Caco-2 (cell line): ENCODE results near the gene VTN. TPM values are rescaled to one million over a fixed set of nuclear protein-coding genes. Genes with fewer than 3 reads are reported as not detected.

ENCODE experiments used
- BruUV-seq: library from RNA; stranded (reverse); fragments of 400-500 nt; replicated peaks from 2 replicates; lab custom pipeline; 2021; lab: Mats Ljungman, UMichigan
- CTCF ChIA-PET: fragments of 300-600 bp; sonication (Branson Sonifier 250); formaldehyde crosslinking; loops from one replicate; lab custom pipeline; 2022; ENCODE audit warnings: antibody characterized with exemption; lab: Charles Lee
- POLR2A ChIA-PET: fragments of 300-600 bp; sonication (Branson Sonifier 250); formaldehyde crosslinking; loops from one replicate; lab custom pipeline; 2022; ENCODE audit warnings: antibody characterized with exemption; lab: Charles Lee
- DNase-seq, 2 experiments: peaks; one replicate each; pipeline versions ENCODE4 v3.0.0 to v3.0.0-alpha.2; 2020 to 2022
- H3K27me3 ChIP-seq: replicated peaks from 2 replicates; pipeline ENCODE4 v1.6.0; 2011; ENCODE audit warnings: low read length; ENCODE audit not compliant: control insufficient read depth, insufficient read depth
- H3K36me3 ChIP-seq: 2 replicates; pipeline ENCODE4 v1.5.1; 2011; ENCODE audit warnings: low read length; ENCODE audit not compliant: control insufficient read depth, insufficient read depth
- H3K4me1 ChIP-seq: fragments of 250-450 bp; sonication (Bioruptor Pico); 2 replicates; pipeline ENCODE4 v1.5.1; 2020; ENCODE audit warnings: mild to moderate bottlenecking
- H3K4me3 ChIP-seq: 2 replicates; pipeline ENCODE4 v1.5.1; 2011; ENCODE audit warnings: low read depth, mild to moderate bottlenecking, control low read depth, low read length
- H3K9me3 ChIP-seq: fragments of 250-450 bp; sonication (Bioruptor Pico); 2 replicates; pipeline ENCODE4 v1.5.1; 2020; ENCODE audit warnings: mild to moderate bottlenecking, moderate library complexity
- H3K27ac Mint-ChIP-seq: one replicate; pipeline ENCODE4 v1.8.0; 2022; ENCODE audit warnings: mixed read lengths; ENCODE audit not compliant: unreplicated experiment
- H3K27me3 Mint-ChIP-seq: one replicate; pipeline ENCODE4 v1.8.0; 2022; ENCODE audit warnings: mixed read lengths; ENCODE audit not compliant: insufficient read depth, unreplicated experiment
- H3K36me3 Mint-ChIP-seq: one replicate; pipeline ENCODE4 v1.8.0; 2022; ENCODE audit warnings: mild to moderate bottlenecking, mixed read lengths; ENCODE audit not compliant: insufficient read depth, unreplicated experiment
- H3K4me1 Mint-ChIP-seq: one replicate; pipeline ENCODE4 v1.8.0; 2022; ENCODE audit warnings: low read depth, mixed read lengths; ENCODE audit not compliant: unreplicated experiment
- H3K4me3 Mint-ChIP-seq: one replicate; pipeline ENCODE4 v1.8.0; 2022; ENCODE audit warnings: mild to moderate bottlenecking, moderate library complexity, mixed read lengths; ENCODE audit not compliant: unreplicated experiment
- H3K9me3 Mint-ChIP-seq: one replicate; pipeline ENCODE4 v1.8.0; 2022; ENCODE audit warnings: mixed read lengths; ENCODE audit not compliant: unreplicated experiment
- intact Hi-C: fragments of 100-400 bp; cut with micrococcal nuclease; formaldehyde crosslinking; loops from one replicate; pipeline ENCODE4 v1.10.0; 2022; ENCODE audit not compliant: unreplicated experiment
- total RNA-seq: library from RNA; stranded (reverse); gene quantifications from 2 replicates; pipeline ENCODE4 v1.2.3, GENCODE V29; 2022
- TF ChIP-seq, protein P1 (sequence below), 2 experiments: fragments of 200-600 bp in 1 of 2; IDR thresholded peaks; 1 replicate in 1 of 2; 2 replicates in 1 of 2; pipeline versions ENCODE4 v1.5.1 to v1.8.0; 2011 to 2022; ENCODE audit warnings: antibody characterized with exemption in 1 of 2, control low read depth in 1 of 2, inconsistent platforms in 1 of 2, low read depth in 1 of 2, low read length in 1 of 2, mild to moderate bottlenecking in 1 of 2, moderate library complexity in 1 of 2; ENCODE audit not compliant: insufficient read depth in 1 of 2, severe bottlenecking in 1 of 2, unreplicated experiment in 1 of 2

Gene VTN
- total RNA-seq, 1 experiment from 2014 or later: 273 TPM

DNA sequence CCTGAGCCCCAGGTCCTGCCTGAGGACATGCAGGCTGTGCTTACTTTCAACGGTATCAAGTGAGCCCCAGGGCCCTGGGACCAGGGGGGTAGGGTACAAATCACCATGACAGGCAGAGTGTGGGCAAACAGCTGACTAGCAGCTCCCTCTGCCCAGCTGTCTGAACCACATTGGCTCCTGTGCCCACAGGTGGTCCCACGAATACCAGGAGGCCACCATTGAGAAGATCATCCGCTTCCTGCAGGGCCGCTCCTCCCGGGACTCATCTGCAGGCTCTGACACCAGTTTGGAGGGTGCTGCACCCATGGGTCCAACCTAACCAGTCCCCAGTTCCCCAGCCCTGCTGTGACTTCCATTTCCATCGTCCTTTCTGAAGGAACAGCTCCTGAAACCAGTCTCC, 25.9 kb upstream of the VTN start:
- DNase-seq: no peak
- H3K36me3 Mint-ChIP-seq: peaks cover 79% of the 10 kb centered on the region
- peaks cover 15% of the 10 kb centered on the region for H3K36me3 ChIP-seq
- H3K9me3 Mint-ChIP-seq: no peaks in the 10 kb centered on the region
- H3K27me3 Mint-ChIP-seq: no peaks in the 10 kb centered on the region
- ChIA-PET POLR2A (interaction anchor here (1.3 to 2.3 kb wide), 4 partner anchors 12 to 39 kb away, joined by 4 to 9 read pairs (median 4); partner anchors contain the start of genes POLDIP2 and VTN), CTCF (interaction anchor here (2.0 to 2.3 kb wide), 2 partner anchors 21 to 26 kb away, joined by 6 to 10 read pairs; partner anchors contain the start of gene VTN)
- TF ChIP-seq, protein P1, sequence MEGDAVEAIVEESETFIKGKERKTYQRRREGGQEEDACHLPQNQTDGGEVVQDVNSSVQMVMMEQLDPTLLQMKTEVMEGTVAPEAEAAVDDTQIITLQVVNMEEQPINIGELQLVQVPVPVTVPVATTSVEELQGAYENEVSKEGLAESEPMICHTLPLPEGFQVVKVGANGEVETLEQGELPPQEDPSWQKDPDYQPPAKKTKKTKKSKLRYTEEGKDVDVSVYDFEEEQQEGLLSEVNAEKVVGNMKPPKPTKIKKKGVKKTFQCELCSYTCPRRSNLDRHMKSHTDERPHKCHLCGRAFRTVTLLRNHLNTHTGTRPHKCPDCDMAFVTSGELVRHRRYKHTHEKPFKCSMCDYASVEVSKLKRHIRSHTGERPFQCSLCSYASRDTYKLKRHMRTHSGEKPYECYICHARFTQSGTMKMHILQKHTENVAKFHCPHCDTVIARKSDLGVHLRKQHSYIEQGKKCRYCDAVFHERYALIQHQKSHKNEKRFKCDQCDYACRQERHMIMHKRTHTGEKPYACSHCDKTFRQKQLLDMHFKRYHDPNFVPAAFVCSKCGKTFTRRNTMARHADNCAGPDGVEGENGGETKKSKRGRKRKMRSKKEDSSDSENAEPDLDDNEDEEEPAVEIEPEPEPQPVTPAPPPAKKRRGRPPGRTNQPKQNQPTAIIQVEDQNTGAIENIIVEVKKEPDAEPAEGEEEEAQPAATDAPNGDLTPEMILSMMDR (IDR thresholded peaks at IDR 0.05; ENCODE audit: insufficient read depth in 1 of 2, low read depth in 1 of 2, low read length in 1 of 2, severe bottlenecking in 1 of 2, unreplicated experiment in 1 of 2): no peak
- H3K27me3 ChIP-seq: no peaks in the 10 kb centered on the region
- intact Hi-C loops: loop anchor here (2.0 kb wide), 1 partner anchor 21 kb away; no protein-coding TSS in a partner anchor
- H3K9me3 ChIP-seq: no peaks in the 10 kb centered on the region
- H3K4me3 Mint-ChIP-seq: no peak overlapping the region
- H3K27ac Mint-ChIP-seq: peak overlapping the region; percentile 30
- peaks cover 50% of the 10 kb centered on the region for H3K4me1 Mint-ChIP-seq
- no TSS peak for BruUV-seq
- H3K4me3 ChIP-seq: no peak overlapping the region
- H3K4me1 ChIP-seq: peaks cover 73% of the 10 kb centered on the region

DNA sequence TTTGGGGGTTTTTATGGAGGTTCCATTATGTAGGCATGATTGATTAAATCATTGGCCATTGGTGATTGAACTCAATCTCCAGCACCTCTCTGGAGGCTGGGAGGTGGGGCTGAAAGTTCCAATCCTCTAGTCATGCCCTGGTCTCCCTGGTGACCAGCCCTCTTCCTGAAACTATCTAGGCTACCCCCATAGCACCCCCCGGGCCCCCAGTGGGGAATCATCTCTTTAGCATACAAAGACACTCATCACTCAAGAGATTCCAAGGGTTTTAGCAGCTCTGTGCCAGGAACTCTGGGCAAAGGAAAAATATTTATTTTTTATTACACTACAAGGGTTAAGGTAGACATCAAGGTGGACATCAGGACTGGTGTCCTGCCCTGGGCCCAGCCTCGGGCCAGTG, 25.3 kb upstream of the VTN start:
- Mint-ChIP-seq H3K4me1 (peaks cover 55% of the 10 kb centered on the region), H3K27me3 (no peaks in the 10 kb centered on the region), H3K4me3 (peak overlapping the region; percentile 15), H3K36me3 (peaks cover 79% of the 10 kb centered on the region), H3K27ac (peak overlapping the region; percentile 30), H3K9me3 (no peaks in the 10 kb centered on the region)
- Histone ChIP-seq H3K4me1 (peaks cover 78% of the 10 kb centered on the region), H3K4me3 (no peak overlapping the region), H3K27me3 (no peaks in the 10 kb centered on the region), H3K36me3 (peaks cover 16% of the 10 kb centered on the region), H3K9me3 (no peaks in the 10 kb centered on the region)
- no TSS peak for BruUV-seq
- intact Hi-C loops: loop anchor here (2.0 kb wide), 1 partner anchor 21 kb away; no protein-coding TSS in a partner anchor
- ChIA-PET POLR2A (interaction anchor here (0.7 to 1.3 kb wide), 9 partner anchors 10 to 60 kb away, joined by 4 to 6 read pairs (median 5); partner anchors contain the start of genes IFT20, POLDIP2, TNFAIP1 and VTN), CTCF (interaction anchor here (0.8 kb wide), 1 partner anchor 11 kb away, joined by 3 read pairs; no protein-coding TSS in a partner anchor)
- no peak for DNase-seq
- TF ChIP-seq, protein P1 (IDR thresholded peaks at IDR 0.05; ENCODE audit: insufficient read depth in 1 of 2, low read depth in 1 of 2, low read length in 1 of 2, severe bottlenecking in 1 of 2, unreplicated experiment in 1 of 2): no peak

DNA sequence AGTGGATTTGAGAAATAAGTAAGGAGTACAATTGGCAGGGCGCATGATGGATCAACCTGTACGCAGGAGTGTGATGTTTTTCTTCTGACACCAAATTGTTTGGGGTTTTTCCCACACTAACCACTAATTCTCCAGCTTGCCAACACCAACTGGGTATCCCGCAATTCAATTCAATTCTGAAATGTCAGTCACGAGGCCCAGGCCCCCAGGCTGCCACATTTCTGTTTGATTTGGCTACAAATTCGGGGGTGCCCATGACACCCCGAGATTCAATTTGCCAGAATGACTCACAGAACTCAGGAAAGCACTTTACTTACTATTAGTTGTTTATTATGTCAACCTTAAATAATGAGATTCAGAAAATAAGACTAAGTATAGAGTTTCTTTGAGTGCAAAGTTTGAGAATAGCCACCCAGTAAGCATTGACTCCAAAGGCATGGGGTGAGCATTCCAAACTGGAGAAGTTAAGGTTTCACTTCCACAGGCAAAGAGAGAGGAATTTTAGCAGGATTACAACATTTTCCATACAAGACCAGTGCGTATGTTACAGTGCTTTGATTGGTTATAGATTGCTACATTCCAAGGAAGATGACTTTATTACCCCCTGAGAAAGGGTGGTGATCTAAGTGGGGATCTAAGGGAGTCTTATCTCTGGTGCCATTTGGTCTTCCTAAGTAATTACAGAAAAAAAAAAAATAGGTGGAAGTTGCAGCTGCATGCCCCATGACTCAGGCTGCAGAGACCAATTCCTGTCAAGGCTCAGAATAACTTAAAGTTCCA, 24.4 kb upstream of the VTN start:
- Histone ChIP-seq H3K4me1 (peaks cover 87% of the 10 kb centered on the region), H3K9me3 (no peaks in the 10 kb centered on the region), H3K27me3 (no peaks in the 10 kb centered on the region), H3K4me3 (no peak overlapping the region), H3K36me3 (peaks cover 13% of the 10 kb centered on the region)
- ChIA-PET POLR2A (interaction anchor here (0.7 to 1.3 kb wide), 9 partner anchors 10 to 59 kb away, joined by 4 to 6 read pairs (median 4); partner anchors contain the start of genes IFT20, POLDIP2, TNFAIP1 and VTN), CTCF (interaction anchor here (0.6 to 1.2 kb wide), 4 partner anchors 10 to 176 kb away, joined by 3 to 4 read pairs (median 3); no protein-coding TSS in a partner anchor)
- DNase-seq: peak in 1 of 2 experiments; percentile 69
- H3K4me1 Mint-ChIP-seq: peaks cover 64% of the 10 kb centered on the region
- H3K27me3 Mint-ChIP-seq: no peaks in the 10 kb centered on the region
- H3K27ac Mint-ChIP-seq: peak overlapping the region; percentile 30
- TSS peak; percentile 3 for BruUV-seq
- TF ChIP-seq, protein P1 (IDR thresholded peaks at IDR 0.05; ENCODE audit: insufficient read depth in 1 of 2, low read depth in 1 of 2, low read length in 1 of 2, severe bottlenecking in 1 of 2, unreplicated experiment in 1 of 2): no peak
- H3K4me3 Mint-ChIP-seq: peak overlapping the region; percentile 0
- H3K9me3 Mint-ChIP-seq: no peaks in the 10 kb centered on the region
- intact Hi-C loops: loop anchor here (1.0 to 2.0 kb wide), 2 partner anchors 10 to 22 kb away; no protein-coding TSS in a partner anchor
- H3K36me3 Mint-ChIP-seq: peaks cover 73% of the 10 kb centered on the region
